Heart left ventricle (tissue), 13 donors: ENCODE results near the gene CENPX.

Source experiments
- POLR2A ChIP-seq, 2 donors: fragments of 450-650 bp; IDR thresholded peaks; one replicate each; pipeline ENCODE4 v1.6.1; 2017; ENCODE audit warnings: antibody characterized with exemption in 2 of 2, mild to moderate bottlenecking in 2 of 2, moderate library complexity in 2 of 2
- TF ChIP-seq, protein P1 (sequence below), 12 donors: fragments of 200-600 bp; sonication (generic) in 4 of 12; IDR thresholded peaks; one replicate each; pipeline versions ENCODE4 v1.5.0 to v1.8.0; 2018 to 2022; ENCODE audit warnings: antibody characterized with exemption in 12 of 12, mild to moderate bottlenecking in 5 of 12
- donor health status: ischemic (EF 13 %, LVEDD 7.1; RV severe dilation, severe dysfunction).
- donor health status: DM: no; HTN: yes; CAD: no.
- donor health status: DM: no; HTN: no; CAD: no.
- donor health status: ischemic (EF 25% LVEDD 6.9; RV normal size, moderate dysfunction).
- donor health status: ischemic (EF 25% LVEDD 5.7; RV mildly dilated, moderate dysfunction).
- donor health status: ischemic (EF 35%, LVEDD 5.7; RV mildly dilated, moderate dysfunction).
- donor health status: nonischemic (EF 11% LVEDD 7.7; RV severe dilation, severe dysfunction).
- donor health status: DM: yes; HTN: yes; CAD: no.
- donor health status: PGD.
- donor health status: ischemic (EF 29% LVEDD 5.4; RV normal size, mild dysfunction).
- donor health status: nonischemic (EF 23%, LVEDD 6.1; RV moderate dilation, normal function).

DNA sequence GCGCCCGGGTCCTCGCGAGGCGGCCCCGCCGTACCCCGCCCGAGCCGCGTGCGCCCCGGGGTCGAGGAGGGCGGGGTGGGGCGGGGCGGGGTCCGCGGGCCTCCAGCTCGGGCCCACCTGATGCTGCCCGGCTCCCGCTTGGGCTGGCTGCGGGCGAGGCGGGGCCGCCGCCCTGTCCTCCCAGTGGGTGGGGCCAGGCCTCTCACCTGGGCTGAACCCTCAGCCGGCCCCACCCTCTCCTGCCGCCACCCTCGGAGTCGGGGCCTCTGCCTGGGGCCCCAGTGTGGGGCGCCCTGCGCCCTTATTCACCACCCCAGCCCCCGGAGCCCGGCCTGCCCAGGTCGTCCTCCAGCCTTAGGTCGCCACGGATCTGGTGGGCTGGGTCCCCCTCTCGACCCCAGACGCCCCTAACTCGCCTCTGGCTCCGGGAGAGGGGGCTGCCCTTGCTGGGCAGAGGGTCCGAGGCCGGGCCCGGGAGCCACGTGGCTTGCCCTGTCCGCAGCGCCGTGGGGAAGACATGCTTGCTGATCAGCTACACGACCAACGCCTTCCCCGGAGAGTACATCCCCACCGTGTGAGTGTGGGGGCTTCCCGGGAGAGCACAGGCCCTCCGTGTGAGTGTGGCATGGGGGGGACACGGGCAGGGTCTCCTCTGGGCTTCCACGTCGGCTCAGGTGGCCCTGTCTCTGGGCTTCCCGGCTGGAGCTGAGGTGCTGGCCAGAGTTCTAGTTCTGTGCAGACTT is 9.4 kb upstream of the CENPX start:
- TF ChIP-seq, protein P1, sequence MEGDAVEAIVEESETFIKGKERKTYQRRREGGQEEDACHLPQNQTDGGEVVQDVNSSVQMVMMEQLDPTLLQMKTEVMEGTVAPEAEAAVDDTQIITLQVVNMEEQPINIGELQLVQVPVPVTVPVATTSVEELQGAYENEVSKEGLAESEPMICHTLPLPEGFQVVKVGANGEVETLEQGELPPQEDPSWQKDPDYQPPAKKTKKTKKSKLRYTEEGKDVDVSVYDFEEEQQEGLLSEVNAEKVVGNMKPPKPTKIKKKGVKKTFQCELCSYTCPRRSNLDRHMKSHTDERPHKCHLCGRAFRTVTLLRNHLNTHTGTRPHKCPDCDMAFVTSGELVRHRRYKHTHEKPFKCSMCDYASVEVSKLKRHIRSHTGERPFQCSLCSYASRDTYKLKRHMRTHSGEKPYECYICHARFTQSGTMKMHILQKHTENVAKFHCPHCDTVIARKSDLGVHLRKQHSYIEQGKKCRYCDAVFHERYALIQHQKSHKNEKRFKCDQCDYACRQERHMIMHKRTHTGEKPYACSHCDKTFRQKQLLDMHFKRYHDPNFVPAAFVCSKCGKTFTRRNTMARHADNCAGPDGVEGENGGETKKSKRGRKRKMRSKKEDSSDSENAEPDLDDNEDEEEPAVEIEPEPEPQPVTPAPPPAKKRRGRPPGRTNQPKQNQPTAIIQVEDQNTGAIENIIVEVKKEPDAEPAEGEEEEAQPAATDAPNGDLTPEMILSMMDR (IDR thresholded peaks at IDR 0.05), result no peak
- no peak for TF ChIP-seq POLR2A (IDR thresholded peaks at IDR 0.05)
